Activated CD4-positive, alpha-beta memory T cell treated with anti-CD3 and anti-CD28 coated beads for 36 hours (primary cell): ENCODE data around the gene HAGH. TPM values are rescaled to one million over a fixed set of nuclear protein-coding genes. Genes with fewer than 3 reads are reported as not detected.
A peak's percentile ranks its signal among the peaks of the same experiment; 100 is the strongest.
"Not testable (repeated sequence)": the region's sequence is repeated elsewhere in the genome, so short reads cannot be mapped to it uniquely, and the experiment has no call there.

Experiments
- CTCF ChIA-PET: fragments of 350-600 bp; sonication (Branson Sonifier 250); formaldehyde crosslinking; loops from one replicate; lab custom pipeline; 2021; ENCODE audit warnings: antibody characterized with exemption, inconsistent platforms; lab: Charles Lee
- POLR2A ChIA-PET: fragments of 350-600 bp; sonication (Branson Sonifier 250); formaldehyde crosslinking; loops from one replicate; lab custom pipeline; 2021; ENCODE audit warnings: antibody characterized with exemption; lab: Charles Lee
- DNase-seq: peaks from one replicate; pipeline ENCODE4 v3.0.0-alpha.2; 2020
- H3K27ac Mint-ChIP-seq: one replicate; pipeline ENCODE4 v1.8.0; 2021; ENCODE audit warnings: mixed read lengths
- H3K27me3 Mint-ChIP-seq: one replicate; pipeline ENCODE4 v1.8.0; 2021; ENCODE audit warnings: mixed read lengths
- H3K36me3 Mint-ChIP-seq: one replicate; pipeline ENCODE4 v1.8.0; 2021; ENCODE audit warnings: mixed read lengths
- H3K4me1 Mint-ChIP-seq: one replicate; pipeline ENCODE4 v1.8.0; 2021; ENCODE audit warnings: low read depth, mixed read lengths
- H3K4me3 Mint-ChIP-seq: one replicate; pipeline ENCODE4 v1.8.0; 2021; ENCODE audit warnings: mild to moderate bottlenecking, mixed read lengths
- H3K9me3 Mint-ChIP-seq: one replicate; pipeline ENCODE4 v1.8.0; 2021; ENCODE audit warnings: mixed read lengths
- intact Hi-C: fragments of 100-400 bp; cut with micrococcal nuclease; formaldehyde crosslinking; loops from one replicate; pipeline ENCODE4 v1.15.1; 2023
- total RNA-seq, 2 experiments: library from RNA; stranded (reverse); gene quantifications; one replicate each; pipeline ENCODE4 v1.2.3, GENCODE V29; 2021

HAGH gene
- total RNA-seq = 10 to 100 TPM; 45.1 to 46.2 TPM

GRCh38 chr16:1826691-1827573 is at the start of gene HAGH, which contains the start of gene FAHD1:
Gene HAGH (minus strand): TSS chr16:1826825. CDS start chr16:1826787, 38 bp downstream.
Gene FAHD1 (plus strand): TSS chr16:1827206. CDS start chr16:1827239, 33 bp downstream.
- intact Hi-C loops = loop anchor here (1.0 to 2.0 kb wide), 2 partner anchors 28 to 45 kb away; partner anchors contain the start of genes NUBP2 and SPSB3
- H3K27ac Mint-ChIP-seq = peak within 1 kb of the TSS; percentile 76
- peak within 1 kb of the TSS; percentile 91 for H3K4me3 Mint-ChIP-seq
- H3K9me3 Mint-ChIP-seq = no peaks in the 10 kb centered on the region
- no peaks in the 10 kb centered on the region for H3K27me3 Mint-ChIP-seq
- ChIA-PET POLR2A (interaction anchor here (0.6 to 1.7 kb wide), 5 partner anchors 44 to 221 kb away, joined by 3 to 9 read pairs (median 3); partner anchors contain the start of genes MAPK8IP3, MSRB1, NUBP2 and RPS2), CTCF (interaction anchor here (0.6 to 1.6 kb wide), 5 partner anchors 36 to 196 kb away, joined by 3 to 8 read pairs (median 4); partner anchors contain the start of genes MAPK8IP3, MSRB1, NUBP2 and SPSB3)
- H3K4me1 Mint-ChIP-seq = peaks cover 40% of the 10 kb centered on the region
- peak; percentile 93 for DNase-seq
- H3K36me3 Mint-ChIP-seq = no peaks in the 10 kb centered on the region

- not testable (repeated sequence) for DNase-seq
Measured at GRCh38 chr16:1876066-1876465, 49.4 kb upstream of the HAGH start.

GRCh38 chr16:1874854-1875253 is 48.2 kb upstream of the HAGH start:
- DNase-seq = no peak
- Mint-ChIP-seq H3K27ac (no peak overlapping the region), H3K27me3 (peaks cover 28% of the 10 kb centered on the region), H3K9me3 (no peaks in the 10 kb centered on the region), H3K36me3 (no peaks in the 10 kb centered on the region), H3K4me1 (peaks cover 3% of the 10 kb centered on the region), H3K4me3 (no peak overlapping the region)
- CTCF ChIA-PET = no interaction called here
- intact Hi-C loops = no loop called here
- POLR2A ChIA-PET = no interaction called here

More at GRCh38 chr16:1876066-1876465, 49.4 kb upstream of the HAGH start:
- H3K9me3 Mint-ChIP-seq, intact Hi-C loops, H3K4me1 Mint-ChIP-seq, H3K36me3 Mint-ChIP-seq, H3K27ac Mint-ChIP-seq, H3K4me3 Mint-ChIP-seq: not testable (repeated sequence)
- ChIA-PET CTCF (interaction anchor here (0.8 to 1.4 kb wide), 3 partner anchors 8 to 26 kb away, joined by 3 read pairs; no protein-coding TSS in a partner anchor), POLR2A (interaction anchor here (0.6 kb wide), 1 partner anchor 594 kb away, joined by 3 read pairs; no protein-coding TSS in a partner anchor)
- H3K27me3 Mint-ChIP-seq = peaks cover 28% of the 10 kb centered on the region

GRCh38 chr16:1871974-1872635 is 45.5 kb upstream of the HAGH start, which contains the start of gene MEIOB:
Gene MEIOB (minus strand): TSS chr16:1872164. CDS start chr16:1868175, 3,989 bp downstream.
- POLR2A ChIA-PET = no interaction called here
- peaks cover 12% of the 10 kb centered on the region for H3K27me3 Mint-ChIP-seq
- intact Hi-C loops = no loop called here
- no peaks in the 10 kb centered on the region for H3K36me3 Mint-ChIP-seq
- H3K4me1 Mint-ChIP-seq = peaks cover 3% of the 10 kb centered on the region
- no peak within 1 kb of the TSS for H3K27ac Mint-ChIP-seq
- peak; percentile 34 for DNase-seq
- peak within 1 kb of the TSS; percentile 32 for H3K4me3 Mint-ChIP-seq
- CTCF ChIA-PET = interaction anchor here (0.7 kb wide), 1 partner anchor 166 kb away, joined by 3 read pairs; the partner anchor contains the start of gene MAPK8IP3
- no peaks in the 10 kb centered on the region for H3K9me3 Mint-ChIP-seq

- DNase-seq = no peak
- Mint-ChIP-seq H3K27me3 (peaks cover 10% of the 10 kb centered on the region), H3K4me3 (no peak overlapping the region), H3K27ac (no peak overlapping the region), H3K9me3 (no peaks in the 10 kb centered on the region), H3K36me3 (no peaks in the 10 kb centered on the region), H3K4me1 (peaks cover 3% of the 10 kb centered on the region)
- ChIA-PET POLR2A (no interaction called here), CTCF (no interaction called here)
- intact Hi-C loops = no loop called here
Measured at GRCh38 chr16:1870365-1871082, 43.9 kb upstream of the HAGH start.

- intact Hi-C loops = loop anchor here (2.0 kb wide), 1 partner anchor 63 kb away; no protein-coding TSS in a partner anchor
- no peak overlapping the region for H3K27ac Mint-ChIP-seq
- POLR2A ChIA-PET = no interaction called here
Measured at GRCh38 chr16:1865902-1866690, 39.5 kb upstream of the HAGH start.

GRCh38 chr16:1863681-1864460 is 37.2 kb upstream of the HAGH start:
- CTCF ChIA-PET = interaction anchor here (0.7 to 4.4 kb wide), 4 partner anchors 11 to 295 kb away, joined by 3 to 23 read pairs (median 4); no protein-coding TSS in a partner anchor
- Mint-ChIP-seq H3K27ac (no peak overlapping the region), H3K4me1 (peaks cover 2% of the 10 kb centered on the region), H3K27me3 (peaks cover 10% of the 10 kb centered on the region), H3K9me3 (no peaks in the 10 kb centered on the region), H3K36me3 (no peaks in the 10 kb centered on the region), H3K4me3 (no peak overlapping the region)
- DNase-seq = no peak
- POLR2A ChIA-PET = no interaction called here
- intact Hi-C loops = loop anchor here (2.0 kb wide), 1 partner anchor 65 kb away; no protein-coding TSS in a partner anchor

More at GRCh38 chr16:1865902-1866690, 39.5 kb upstream of the HAGH start:
- H3K9me3 Mint-ChIP-seq = no peaks in the 10 kb centered on the region
- no peaks in the 10 kb centered on the region for H3K36me3 Mint-ChIP-seq
- H3K27me3 Mint-ChIP-seq = peaks cover 3% of the 10 kb centered on the region
- no peak for DNase-seq
- peaks cover 2% of the 10 kb centered on the region for H3K4me1 Mint-ChIP-seq
- H3K4me3 Mint-ChIP-seq = no peak overlapping the region
- CTCF ChIA-PET = interaction anchor here (0.6 to 4.4 kb wide), 2 partner anchors 28 to 62 kb away, joined by 3 to 23 read pairs; no protein-coding TSS in a partner anchor

GRCh38 chr16:1862394-1862793 is 35.8 kb upstream of the HAGH start:
- DNase-seq = no peak
- H3K36me3 Mint-ChIP-seq = no peaks in the 10 kb centered on the region
- POLR2A ChIA-PET = interaction anchor here (0.7 kb wide), 1 partner anchor 98 kb away, joined by 3 read pairs; no protein-coding TSS in a partner anchor
- peaks cover 2% of the 10 kb centered on the region for H3K4me1 Mint-ChIP-seq
- H3K4me3 Mint-ChIP-seq = no peak overlapping the region
- H3K9me3 Mint-ChIP-seq = no peaks in the 10 kb centered on the region
- H3K27me3 Mint-ChIP-seq = peaks cover 22% of the 10 kb centered on the region
- no peak overlapping the region for H3K27ac Mint-ChIP-seq
- intact Hi-C loops = no loop called here
- CTCF ChIA-PET = interaction anchor here (0.9 to 4.4 kb wide), 6 partner anchors 35 to 278 kb away, joined by 3 to 23 read pairs (median 3); no protein-coding TSS in a partner anchor

- CTCF ChIA-PET = interaction anchor here (1.0 to 1.6 kb wide), 4 partner anchors 34 to 279 kb away, joined by 3 read pairs; no protein-coding TSS in a partner anchor
- POLR2A ChIA-PET = interaction anchor here (0.7 kb wide), 1 partner anchor 99 kb away, joined by 3 read pairs; no protein-coding TSS in a partner anchor
- no peak for DNase-seq
- Mint-ChIP-seq H3K9me3 (no peaks in the 10 kb centered on the region), H3K4me1 (peaks cover 6% of the 10 kb centered on the region), H3K27ac (no peak overlapping the region), H3K27me3 (peaks cover 26% of the 10 kb centered on the region), H3K36me3 (no peaks in the 10 kb centered on the region), H3K4me3 (no peak overlapping the region)
- intact Hi-C loops = no loop called here
Measured at GRCh38 chr16:1861730-1862129, 35.1 kb upstream of the HAGH start.

- Mint-ChIP-seq H3K27me3 (peaks cover 26% of the 10 kb centered on the region), H3K4me1 (peaks cover 17% of the 10 kb centered on the region), H3K4me3 (no peak overlapping the region), H3K9me3 (no peaks in the 10 kb centered on the region), H3K27ac (no peak overlapping the region), H3K36me3 (no peaks in the 10 kb centered on the region)
- DNase-seq = no peak
- intact Hi-C loops = no loop called here
- ChIA-PET CTCF (interaction anchor here (3.1 kb wide), 1 partner anchor 69 kb away, joined by 12 read pairs; no protein-coding TSS in a partner anchor), POLR2A (no interaction called here)
Measured at GRCh38 chr16:1859650-1860049, 33.0 kb upstream of the HAGH start.
